GM21619 (cell line): ENCODE results near the gene PSMA3.
"Not testable (repeated sequence)": the region's sequence is repeated elsewhere in the genome, so short reads cannot be mapped to it uniquely, and the experiment has no call there.

Experiments
- ATAC-seq: cut with Tn5 transposase; IDR thresholded peaks from one replicate; pipeline ENCODE4 v1.9.1; 2021; ENCODE audit not compliant: unreplicated experiment

The PSMA3 gene

GRCh38 chr14:58244556-58245387 lies at the start of gene PSMA3:
PSMA3 (plus strand) TSS chr14:58244843; CDS start chr14:58244921, 78 bp downstream.
- ATAC-seq, result peak; percentile 89

GRCh38 chr14:58196198-58196597 lies 48.4 kb upstream of the PSMA3 start:
- ATAC-seq, result no peak

- no peak for ATAC-seq
Measured at GRCh38 chr14:58198086-58198485, 46.6 kb upstream of the PSMA3 start.

GRCh38 chr14:58199726-58200479 lies 44.7 kb upstream of the PSMA3 start, which contains the start of gene ACTR10:
ACTR10 (plus strand) TSS chr14:58200149; CDS start chr14:58200218, 69 bp downstream.
- peak; percentile 93 for ATAC-seq

- peak; percentile 1 for ATAC-seq
Measured at GRCh38 chr14:58200480-58200841, 44.2 kb upstream of the PSMA3 start.

GRCh38 chr14:58200846-58201245 lies 43.8 kb upstream of the PSMA3 start:
- ATAC-seq, result no peak

- ATAC-seq, result no peak
Measured at GRCh38 chr14:58213176-58213575, 31.5 kb upstream of the PSMA3 start.

GRCh38 chr14:58215191-58215914 lies 29.3 kb upstream of the PSMA3 start:
- no peak for ATAC-seq

- ATAC-seq, result no peak
Measured at GRCh38 chr14:58216544-58216943, 28.1 kb upstream of the PSMA3 start.

- no peak for ATAC-seq
Measured at GRCh38 chr14:58227096-58227819, 17.4 kb upstream of the PSMA3 start.

GRCh38 chr14:58238252-58239243 lies 6.1 kb upstream of the PSMA3 start:
- no peak for ATAC-seq

GRCh38 chr14:58239244-58240195 lies 5.1 kb upstream of the PSMA3 start:
- peak; percentile 27 for ATAC-seq

- peak; percentile 27 for ATAC-seq
Measured at GRCh38 chr14:58243790-58244555, 670 bp upstream of the PSMA3 start.

- ATAC-seq, result no peak
Measured at GRCh38 chr14:58245562-58245961, 919 bp downstream of the PSMA3 start.

GRCh38 chr14:58249611-58250010 lies 5.0 kb downstream of the PSMA3 start:
- no peak for ATAC-seq

GRCh38 chr14:58258156-58258555 lies 13.5 kb downstream of the PSMA3 start:
- ATAC-seq, result no peak

GRCh38 chr14:58262005-58262404 lies 17.4 kb downstream of the PSMA3 start:
- not testable (repeated sequence) for ATAC-seq

GRCh38 chr14:58265401-58265800 lies 20.8 kb downstream of the PSMA3 start:
- no peak for ATAC-seq
